HEK293 (cell line): ENCODE measurements around the gene FANK1.

Source experiments
- CTCF ChIA-PET: fragments of 350-600 bp; formaldehyde crosslinking; extraction: SDS; loops from one replicate; lab custom pipeline; 2021; ENCODE audit warnings: antibody characterized with exemption; lab: Yijun Ruan, JAX
- POLR2A ChIA-PET: fragments of 300-600 bp; formaldehyde crosslinking; extraction: SDS; loops from one replicate; lab custom pipeline; 2020; ENCODE audit warnings: antibody characterized with exemption, inconsistent platforms; lab: Yijun Ruan, JAX
- H3K27ac ChIP-seq: fragments of 200-500 bp; sonication (Bioruptor generic); 2 replicates; pipeline ENCODE4 v1.5.1; 2014; ENCODE audit warnings: low read depth, low read length, control low read depth, inconsistent platforms; ENCODE audit errors: extremely low read depth
- H3K36me3 ChIP-seq, 2 experiments: fragments of 200-500 bp in 1 of 2; sonication (Bioruptor generic) in 1 of 2; 1 replicate in 1 of 2; 2 replicates in 1 of 2; pipeline ENCODE4 v1.5.1; 2014 to 2017; ENCODE audit warnings: inconsistent platforms in 2 of 2, low read length in 2 of 2; ENCODE audit not compliant: control insufficient read depth in 2 of 2, insufficient read depth in 1 of 2
- H3K4me1 ChIP-seq: fragments of 200-500 bp; sonication (Bioruptor generic); 2 replicates; pipeline ENCODE4 v1.5.1; 2014; ENCODE audit warnings: mild to moderate bottlenecking, low read length, inconsistent platforms; ENCODE audit not compliant: control insufficient read depth, insufficient read depth
- H3K4me3 ChIP-seq: 2 replicates; pipeline ENCODE4 v1.5.1; 2011; ENCODE audit warnings: low read depth, mild to moderate bottlenecking, control low read depth, low read length, moderate library complexity
- H3K9me3 ChIP-seq: fragments of 200-500 bp; sonication (Bioruptor generic); 2 replicates; pipeline ENCODE4 v1.5.1; 2014; ENCODE audit warnings: low read depth, low read length, inconsistent platforms; ENCODE audit not compliant: control insufficient read depth, insufficient read depth
- BCL11B ChIP-seq: fragments of 450-650 bp; formaldehyde crosslinking; IDR thresholded peaks from 2 replicates; pipeline ENCODE4 v1.5.1; 2016; ENCODE audit warnings: low read depth, missing biosample characterization, missing genetic modification characterization
- EGR2 ChIP-seq: fragments of 450-650 bp; formaldehyde crosslinking; IDR thresholded peaks from 2 replicates; pipeline ENCODE4 v1.5.1; 2016; ENCODE audit warnings: low read depth, missing biosample characterization, missing genetic modification characterization
- GLI4 ChIP-seq: fragments of 450-650 bp; formaldehyde crosslinking; IDR thresholded peaks from 2 replicates; pipeline ENCODE4 v1.5.1; 2016; ENCODE audit warnings: missing biosample characterization, missing genetic modification characterization
- OSR2 ChIP-seq: fragments of 450-650 bp; formaldehyde crosslinking; IDR thresholded peaks from 2 replicates; pipeline ENCODE4 v1.5.1; 2016; ENCODE audit warnings: missing biosample characterization, missing genetic modification characterization
- SCRT1 ChIP-seq: fragments of 450-650 bp; formaldehyde crosslinking; IDR thresholded peaks from 2 replicates; pipeline ENCODE4 v1.5.1; 2016; ENCODE audit warnings: missing biosample characterization, missing genetic modification characterization, borderline replicate concordance
- SETDB1 ChIP-seq: IDR thresholded peaks from one replicate; pipeline ENCODE4 v1.6.1; 2017; ENCODE audit warnings: mild to moderate bottlenecking, low read length, moderate library complexity, mixed read lengths; ENCODE audit not compliant: insufficient read length
- TSHZ1 ChIP-seq: fragments of 450-650 bp; formaldehyde crosslinking; IDR thresholded peaks from 2 replicates; pipeline ENCODE4 v1.5.1; 2016; ENCODE audit warnings: missing biosample characterization, missing genetic modification characterization, borderline replicate concordance
- ZBTB21 ChIP-seq: fragments of 450-650 bp; formaldehyde crosslinking; IDR thresholded peaks from 2 replicates; pipeline ENCODE4 v1.5.1; 2017; ENCODE audit warnings: missing biosample characterization, missing genetic modification characterization
- ZFHX2 ChIP-seq: fragments of 450-650 bp; formaldehyde crosslinking; conservative IDR thresholded peaks from 2 replicates; pipeline ENCODE4 v1.5.1; 2016; ENCODE audit warnings: missing biosample characterization, missing genetic modification characterization
- ZNF23 ChIP-seq: fragments of 450-650 bp; formaldehyde crosslinking; IDR thresholded peaks from 2 replicates; pipeline ENCODE4 v1.5.1; 2016; ENCODE audit warnings: missing biosample characterization, missing genetic modification characterization, borderline replicate concordance
- ZNF335 ChIP-seq: fragments of 450-650 bp; formaldehyde crosslinking; conservative IDR thresholded peaks from 2 replicates; pipeline ENCODE4 v1.5.1; 2016; ENCODE audit warnings: missing biosample characterization, missing genetic modification characterization
- ZNF394 ChIP-seq: fragments of 450-650 bp; formaldehyde crosslinking; IDR thresholded peaks from 2 replicates; pipeline ENCODE4 v1.5.1; 2016; ENCODE audit warnings: missing biosample characterization, missing genetic modification characterization, mild to moderate bottlenecking, moderate library complexity, borderline replicate concordance
- ZNF404 ChIP-seq: fragments of 450-650 bp; formaldehyde crosslinking; IDR thresholded peaks from 2 replicates; pipeline ENCODE4 v1.5.1; 2017; ENCODE audit warnings: missing biosample characterization, missing genetic modification characterization
- ZNF514 ChIP-seq: fragments of 450-650 bp; formaldehyde crosslinking; IDR thresholded peaks from 2 replicates; pipeline ENCODE4 v1.5.1; 2016; ENCODE audit warnings: missing biosample characterization, missing genetic modification characterization
- ZNF521 ChIP-seq: fragments of 450-650 bp; formaldehyde crosslinking; IDR thresholded peaks from 2 replicates; pipeline ENCODE4 v1.5.1; 2017; ENCODE audit warnings: missing biosample characterization, mild to moderate bottlenecking, missing genetic modification characterization
- ZNF561 ChIP-seq: fragments of 450-650 bp; IDR thresholded peaks from 2 replicates; pipeline ENCODE4 v1.5.1; 2018; ENCODE audit warnings: missing biosample characterization, missing genetic modification characterization, borderline replicate concordance
- ZNF596 ChIP-seq: fragments of 450-650 bp; IDR thresholded peaks from 2 replicates; pipeline ENCODE4 v1.5.0; 2018; ENCODE audit warnings: missing biosample characterization, mild to moderate bottlenecking, missing genetic modification characterization, moderate library complexity
- ZNF600 ChIP-seq: fragments of 450-650 bp; formaldehyde crosslinking; IDR thresholded peaks from 2 replicates; pipeline ENCODE4 v1.5.1; 2016; ENCODE audit warnings: missing biosample characterization, missing genetic modification characterization
- ZNF626 ChIP-seq: fragments of 450-650 bp; sonication (Bioruptor Pico); formaldehyde crosslinking; IDR thresholded peaks from 2 replicates; pipeline ENCODE4 v1.5.1; 2018; ENCODE audit warnings: missing biosample characterization, missing genetic modification characterization, inconsistent platforms
- ZNF629 ChIP-seq: fragments of 450-650 bp; formaldehyde crosslinking; IDR thresholded peaks from 2 replicates; pipeline ENCODE4 v1.5.1; 2017; ENCODE audit warnings: missing biosample characterization, missing genetic modification characterization
- ZNF785 ChIP-seq: fragments of 450-650 bp; formaldehyde crosslinking; IDR thresholded peaks from 2 replicates; pipeline ENCODE4 v1.5.1; 2016; ENCODE audit warnings: missing biosample characterization, missing genetic modification characterization
- TF ChIP-seq, protein P1 (sequence below): IDR thresholded peaks from 2 replicates; pipeline ENCODE4 v1.6.1; 2011; ENCODE audit warnings: mild to moderate bottlenecking, low read depth, low read length, borderline replicate concordance
- TF ChIP-seq, protein P2 (sequence below): fragments of 450-650 bp; formaldehyde crosslinking; IDR thresholded peaks from 2 replicates; pipeline ENCODE4 v1.5.1; 2016; ENCODE audit warnings: missing biosample characterization, missing genetic modification characterization
- TF ChIP-seq, protein P3 (sequence below): fragments of 450-650 bp; formaldehyde crosslinking; IDR thresholded peaks from 2 replicates; pipeline ENCODE4 v1.5.1; 2016; ENCODE audit warnings: missing biosample characterization, missing genetic modification characterization
- TF ChIP-seq, protein P4 (sequence below): fragments of 450-650 bp; formaldehyde crosslinking; IDR thresholded peaks from 2 replicates; pipeline ENCODE4 v1.5.1; 2017; ENCODE audit warnings: missing biosample characterization, mild to moderate bottlenecking, missing genetic modification characterization, moderate library complexity

FANK1 gene

DNA sequence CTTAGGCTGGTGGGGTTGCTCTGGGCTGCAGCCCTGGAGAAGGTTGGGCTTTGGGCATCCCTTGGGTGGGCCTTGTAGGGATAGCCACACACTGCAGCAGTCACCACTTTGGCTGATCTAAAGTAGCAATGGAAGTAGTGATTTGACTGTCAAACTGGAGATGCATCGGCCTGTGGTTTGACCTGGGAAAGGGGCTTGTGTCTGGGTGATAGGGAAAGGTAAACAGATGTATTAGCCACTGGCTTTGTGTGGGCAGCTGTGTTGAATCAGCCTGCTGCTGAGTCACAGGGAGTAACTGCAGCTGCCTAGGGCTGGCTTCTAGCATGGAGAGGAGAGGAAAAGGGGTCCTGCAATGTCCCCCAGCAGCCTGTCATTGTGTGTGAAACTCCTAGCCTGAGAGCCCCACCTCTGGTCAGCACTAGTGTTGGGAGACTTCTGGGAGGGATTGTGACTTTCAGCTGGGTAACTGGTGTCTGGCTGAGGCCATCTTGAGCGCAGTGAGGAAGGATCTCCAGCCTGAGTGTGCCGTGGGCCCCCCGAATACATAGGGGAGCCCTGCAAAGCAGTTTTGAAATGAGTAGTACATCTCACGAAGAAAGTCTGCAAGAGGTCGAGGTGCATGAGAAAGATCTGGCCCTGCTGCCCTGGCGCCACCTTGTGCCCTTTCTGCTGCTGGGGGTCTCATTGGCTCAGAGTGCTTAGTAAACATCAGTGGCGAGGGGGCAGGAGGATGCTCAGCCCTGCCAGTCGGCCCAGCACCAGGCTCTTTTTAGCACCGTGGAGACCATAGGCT, 117.3 kb downstream of the FANK1 start:
- CTCF ChIA-PET, result interaction anchor here (0.7 kb wide), 1 partner anchor 84 kb away, joined by 4 read pairs; no protein-coding TSS in a partner anchor
- no peaks in the 10 kb centered on the region; the same call in 1 of the 2 replicates for H3K4me1 ChIP-seq
- no peaks in the 10 kb centered on the region for H3K36me3 ChIP-seq
- POLR2A ChIA-PET, result no interaction called here
- H3K27ac ChIP-seq, result no peak overlapping the region
- no peaks in the 10 kb centered on the region for H3K9me3 ChIP-seq
- H3K4me3 ChIP-seq, result no peak overlapping the region
- TF ChIP-seq OSR2 (tag by site-specific recombination) (0 out of 2 replicates have a peak, but pooled peaks have one; percentile 33), ZNF626 (tag by site-specific recombination) (no peak), GLI4 (no peak), EGR2 (tag by site-specific recombination) (peak; percentile 37; the same call in 1 of the 2 replicates), SCRT1 (tag by site-specific recombination) (no peak), ZNF521 (no peak), ZNF629 (no peak), ZNF600 (0 out of 2 replicates have a peak, but pooled peaks have one; percentile 18), SETDB1 (no peak), ZNF394 (tag by site-specific recombination) (peak; percentile 38; the same call in 1 of the 2 replicates), BCL11B (tag by site-specific recombination) (no peak), ZNF785 (no peak), TSHZ1 (tag by site-specific recombination) (0 out of 2 replicates have a peak, but pooled peaks have one; percentile 20), ZNF404 (tag by site-specific recombination) (no peak), ZNF335 (peak; percentile 21), ZNF23 (tag by site-specific recombination) (no peak), ZNF596 (tag by site-specific recombination) (no peak), ZNF561 (tag by site-specific recombination) (no peak), ZNF514 (tag by site-specific recombination) (no peak), ZFHX2 (peak; percentile 69), ZBTB21 (no peak)
- TF ChIP-seq, protein P1, sequence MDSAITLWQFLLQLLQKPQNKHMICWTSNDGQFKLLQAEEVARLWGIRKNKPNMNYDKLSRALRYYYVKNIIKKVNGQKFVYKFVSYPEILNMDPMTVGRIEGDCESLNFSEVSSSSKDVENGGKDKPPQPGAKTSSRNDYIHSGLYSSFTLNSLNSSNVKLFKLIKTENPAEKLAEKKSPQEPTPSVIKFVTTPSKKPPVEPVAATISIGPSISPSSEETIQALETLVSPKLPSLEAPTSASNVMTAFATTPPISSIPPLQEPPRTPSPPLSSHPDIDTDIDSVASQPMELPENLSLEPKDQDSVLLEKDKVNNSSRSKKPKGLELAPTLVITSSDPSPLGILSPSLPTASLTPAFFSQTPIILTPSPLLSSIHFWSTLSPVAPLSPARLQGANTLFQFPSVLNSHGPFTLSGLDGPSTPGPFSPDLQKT, result no peak
- TF ChIP-seq, protein P2, sequence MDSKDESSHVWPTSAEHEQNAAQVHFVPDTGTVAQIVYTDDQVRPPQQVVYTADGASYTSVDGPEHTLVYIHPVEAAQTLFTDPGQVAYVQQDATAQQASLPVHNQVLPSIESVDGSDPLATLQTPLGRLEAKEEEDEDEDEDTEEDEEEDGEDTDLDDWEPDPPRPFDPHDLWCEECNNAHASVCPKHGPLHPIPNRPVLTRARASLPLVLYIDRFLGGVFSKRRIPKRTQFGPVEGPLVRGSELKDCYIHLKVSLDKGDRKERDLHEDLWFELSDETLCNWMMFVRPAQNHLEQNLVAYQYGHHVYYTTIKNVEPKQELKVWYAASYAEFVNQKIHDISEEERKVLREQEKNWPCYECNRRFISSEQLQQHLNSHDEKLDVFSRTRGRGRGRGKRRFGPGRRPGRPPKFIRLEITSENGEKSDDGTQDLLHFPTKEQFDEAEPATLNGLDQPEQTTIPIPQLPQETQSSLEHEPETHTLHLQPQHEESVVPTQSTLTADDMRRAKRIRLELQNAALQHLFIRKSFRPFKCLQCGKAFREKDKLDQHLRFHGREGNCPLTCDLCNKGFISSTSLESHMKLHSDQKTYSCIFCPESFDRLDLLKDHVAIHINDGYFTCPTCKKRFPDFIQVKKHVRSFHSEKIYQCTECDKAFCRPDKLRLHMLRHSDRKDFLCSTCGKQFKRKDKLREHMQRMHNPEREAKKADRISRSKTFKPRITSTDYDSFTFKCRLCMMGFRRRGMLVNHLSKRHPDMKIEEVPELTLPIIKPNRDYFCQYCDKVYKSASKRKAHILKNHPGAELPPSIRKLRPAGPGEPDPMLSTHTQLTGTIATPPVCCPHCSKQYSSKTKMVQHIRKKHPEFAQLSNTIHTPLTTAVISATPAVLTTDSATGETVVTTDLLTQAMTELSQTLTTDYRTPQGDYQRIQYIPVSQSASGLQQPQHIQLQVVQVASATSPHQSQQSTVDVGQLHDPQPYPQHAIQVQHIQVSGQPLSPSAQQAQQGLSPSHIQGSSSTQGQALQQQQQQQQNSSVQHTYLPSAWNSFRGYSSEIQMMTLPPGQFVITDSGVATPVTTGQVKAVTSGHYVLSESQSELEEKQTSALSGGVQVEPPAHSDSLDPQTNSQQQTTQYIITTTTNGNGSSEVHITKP (tag by site-specific recombination), result no peak
- TF ChIP-seq, protein P3, sequence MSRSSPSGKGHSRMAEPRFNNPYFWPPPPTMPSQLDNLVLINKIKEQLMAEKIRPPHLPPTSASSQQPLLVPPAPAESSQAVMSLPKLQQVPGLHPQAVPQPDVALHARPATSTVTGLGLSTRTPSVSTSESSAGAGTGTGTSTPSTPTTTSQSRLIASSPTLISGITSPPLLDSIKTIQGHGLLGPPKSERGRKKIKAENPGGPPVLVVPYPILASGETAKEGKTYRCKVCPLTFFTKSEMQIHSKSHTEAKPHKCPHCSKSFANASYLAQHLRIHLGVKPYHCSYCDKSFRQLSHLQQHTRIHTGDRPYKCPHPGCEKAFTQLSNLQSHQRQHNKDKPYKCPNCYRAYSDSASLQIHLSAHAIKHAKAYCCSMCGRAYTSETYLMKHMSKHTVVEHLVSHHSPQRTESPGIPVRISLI, result 0 out of 2 replicates have a peak, but pooled peaks have one; percentile 23
- TF ChIP-seq, protein P4, sequence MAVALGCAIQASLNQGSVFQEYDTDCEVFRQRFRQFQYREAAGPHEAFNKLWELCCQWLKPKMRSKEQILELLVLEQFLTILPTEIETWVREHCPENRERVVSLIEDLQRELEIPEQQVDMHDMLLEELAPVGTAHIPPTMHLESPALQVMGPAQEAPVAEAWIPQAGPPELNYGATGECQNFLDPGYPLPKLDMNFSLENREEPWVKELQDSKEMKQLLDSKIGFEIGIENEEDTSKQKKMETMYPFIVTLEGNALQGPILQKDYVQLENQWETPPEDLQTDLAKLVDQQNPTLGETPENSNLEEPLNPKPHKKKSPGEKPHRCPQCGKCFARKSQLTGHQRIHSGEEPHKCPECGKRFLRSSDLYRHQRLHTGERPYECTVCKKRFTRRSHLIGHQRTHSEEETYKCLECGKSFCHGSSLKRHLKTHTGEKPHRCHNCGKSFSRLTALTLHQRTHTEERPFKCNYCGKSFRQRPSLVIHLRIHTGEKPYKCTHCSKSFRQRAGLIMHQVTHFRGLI, result peak; percentile 66; the same call in 1 of the 2 replicates
